Vagina (tissue), 2 donors: ENCODE measurements around the gene CNOT4.

ENCODE experiments used
- POLR2A ChIP-seq, 2 donors: fragments of 450-650 bp; IDR thresholded peaks; one replicate each; pipeline ENCODE4 v1.6.1; 2017; ENCODE audit warnings: antibody characterized with exemption in 2 of 2, mild to moderate bottlenecking in 2 of 2, moderate library complexity in 2 of 2
- POLR2AphosphoS5 ChIP-seq, 2 donors: sonication (generic); formaldehyde crosslinking; IDR thresholded peaks; one replicate each; pipeline ENCODE4 v1.9.0; 2017; ENCODE audit warnings: antibody characterized with exemption in 2 of 2, mild to moderate bottlenecking in 2 of 2, low read depth in 1 of 2; ENCODE audit not compliant: insufficient read depth in 1 of 2
- TF ChIP-seq, protein P1 (sequence below), 3 experiments: fragments of 450-650 bp in 2 of 3; fragments of 200-600 bp in 1 of 3; sonication (generic) in 1 of 3; IDR thresholded peaks; one replicate each; pipeline ENCODE4 v1.5.1; 2017 to 2019; ENCODE audit warnings: antibody characterized with exemption in 3 of 3, mild to moderate bottlenecking in 2 of 3, moderate library complexity in 2 of 3

DNA sequence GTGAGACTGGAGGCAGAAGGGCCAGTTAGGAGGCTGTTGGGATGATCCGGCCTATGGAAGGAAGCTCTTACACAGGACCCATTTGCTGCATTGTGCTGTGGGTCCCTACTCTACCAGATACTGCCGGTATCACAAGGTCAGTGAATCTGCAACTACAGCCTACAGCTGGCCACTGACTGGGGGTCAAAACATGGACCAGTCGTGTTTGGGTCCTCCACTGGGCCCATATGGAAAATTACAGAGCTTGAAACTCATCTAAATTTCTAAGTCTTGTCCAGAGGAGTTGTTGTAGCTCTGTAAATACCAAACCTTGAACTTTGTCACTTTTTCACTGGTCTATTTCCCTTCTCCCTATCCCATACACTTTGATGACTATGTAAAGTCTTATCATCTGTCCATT lies 42.2 kb upstream of the CNOT4 start:
- TF ChIP-seq POLR2A (IDR thresholded peaks at IDR 0.05) (no peak), POLR2AphosphoS5 (IDR thresholded peaks at IDR 0.05; ENCODE audit: insufficient read depth in 1 of 2, low read depth in 1 of 2) (no peak)
- TF ChIP-seq, protein P1, sequence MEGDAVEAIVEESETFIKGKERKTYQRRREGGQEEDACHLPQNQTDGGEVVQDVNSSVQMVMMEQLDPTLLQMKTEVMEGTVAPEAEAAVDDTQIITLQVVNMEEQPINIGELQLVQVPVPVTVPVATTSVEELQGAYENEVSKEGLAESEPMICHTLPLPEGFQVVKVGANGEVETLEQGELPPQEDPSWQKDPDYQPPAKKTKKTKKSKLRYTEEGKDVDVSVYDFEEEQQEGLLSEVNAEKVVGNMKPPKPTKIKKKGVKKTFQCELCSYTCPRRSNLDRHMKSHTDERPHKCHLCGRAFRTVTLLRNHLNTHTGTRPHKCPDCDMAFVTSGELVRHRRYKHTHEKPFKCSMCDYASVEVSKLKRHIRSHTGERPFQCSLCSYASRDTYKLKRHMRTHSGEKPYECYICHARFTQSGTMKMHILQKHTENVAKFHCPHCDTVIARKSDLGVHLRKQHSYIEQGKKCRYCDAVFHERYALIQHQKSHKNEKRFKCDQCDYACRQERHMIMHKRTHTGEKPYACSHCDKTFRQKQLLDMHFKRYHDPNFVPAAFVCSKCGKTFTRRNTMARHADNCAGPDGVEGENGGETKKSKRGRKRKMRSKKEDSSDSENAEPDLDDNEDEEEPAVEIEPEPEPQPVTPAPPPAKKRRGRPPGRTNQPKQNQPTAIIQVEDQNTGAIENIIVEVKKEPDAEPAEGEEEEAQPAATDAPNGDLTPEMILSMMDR (IDR thresholded peaks at IDR 0.05): no peak
